ENCODE measurements around the gene HSPA12A. TPM values are rescaled to one million over a fixed set of nuclear protein-coding genes. Genes with fewer than 3 reads are reported as not detected.

HSPA12A gene
- total RNA-seq, 4 donors from 2014 or later, result 125 to 187 (median 147) TPM

DNA sequence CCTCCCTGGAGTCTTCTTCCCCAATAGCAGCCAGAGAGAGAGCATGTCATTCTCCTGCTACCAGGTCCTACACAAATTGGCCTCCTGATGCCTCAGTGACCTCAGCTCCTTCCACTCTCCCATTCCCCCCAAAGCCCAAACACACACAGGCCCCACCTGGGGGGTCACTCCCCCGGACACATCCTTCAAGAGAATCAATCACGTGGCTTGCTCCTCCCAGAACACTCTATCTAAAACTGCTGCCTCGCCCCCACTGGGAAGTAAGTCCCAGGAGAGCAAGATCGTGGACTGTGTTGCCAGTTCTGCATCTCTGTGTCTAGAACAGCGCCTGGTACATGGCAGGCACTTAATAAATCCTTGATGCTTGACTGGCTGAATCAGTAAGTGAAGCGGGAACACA is 2.5 kb upstream of the HSPA12A start:
- DNase-seq (ENCODE audit: low spot score in 2 of 2), result no peak
- H3K27me3 ChIP-seq, result peaks cover 0 to 5% of the 10 kb centered on the region in 2 donors
- H3K4me1 ChIP-seq, result peaks cover 0 to 31% (median 0%) of the 10 kb centered on the region in 4 donors
- H3K36me3 ChIP-seq, result no peaks in the 10 kb centered on the region
- no peak overlapping the region for H3K27ac ChIP-seq
- TF ChIP-seq EP300 (IDR thresholded peaks at IDR 0.05) (no peak), POLR2A (IDR thresholded peaks at IDR 0.05) (no peak)
- no peak overlapping the region for H3K4me3 ChIP-seq
- H3K9me3 ChIP-seq, result no peaks in the 10 kb centered on the region
- WGBS, 2 donors, result 89 to 90% methylated on average over 6 of the region's 6 CpGs

DNA sequence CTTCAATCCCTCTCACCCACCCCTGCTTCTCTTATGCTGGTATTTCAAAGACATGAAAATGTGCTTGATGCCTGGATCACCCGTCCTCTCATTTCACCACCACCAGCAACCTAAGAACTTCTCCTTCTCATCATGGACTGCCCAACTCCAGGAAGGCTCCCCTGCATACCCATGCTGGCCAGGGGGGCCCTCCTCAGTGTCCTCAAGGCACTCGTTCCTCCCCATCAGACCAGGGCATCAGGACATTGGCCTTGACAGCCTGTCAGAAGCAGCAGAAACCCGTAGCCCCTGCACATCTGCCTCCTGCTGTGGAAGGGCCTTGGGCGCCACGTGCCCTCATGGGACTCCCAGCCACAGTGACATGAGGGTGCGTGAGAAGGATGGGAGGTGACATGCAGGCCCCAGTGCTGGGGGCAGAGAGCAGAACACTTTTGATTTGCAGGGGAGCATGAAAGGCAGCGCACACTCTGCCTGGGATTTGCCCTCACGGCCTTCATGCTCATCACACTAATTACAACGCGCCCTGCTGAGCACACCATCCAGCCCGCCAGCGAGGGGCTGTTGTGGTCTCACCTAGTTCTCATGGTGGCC is 1.9 kb upstream of the HSPA12A start:
- 87 to 88% methylated on average over 7 to 12 of the region's 12 CpGs for WGBS, 2 donors
- Histone ChIP-seq H3K27me3 (peaks cover 0 to 5% of the 10 kb centered on the region in 2 donors), H3K4me1 (peaks cover 0 to 36% (median 3%) of the 10 kb centered on the region in 4 donors), H3K27ac (peak overlapping the region in 2 of 4 donors; percentile 96 to 99), H3K36me3 (no peaks in the 10 kb centered on the region), H3K9me3 (no peaks in the 10 kb centered on the region), H3K4me3 (no peak overlapping the region)
- no peak for TF ChIP-seq EP300 (IDR thresholded peaks at IDR 0.05)
- no peak for TF ChIP-seq POLR2A (IDR thresholded peaks at IDR 0.05)
- no peak for TF ChIP-seq CTCF (IDR thresholded peaks at IDR 0.05)
- no peak for DNase-seq (ENCODE audit: low spot score in 2 of 2)

DNA sequence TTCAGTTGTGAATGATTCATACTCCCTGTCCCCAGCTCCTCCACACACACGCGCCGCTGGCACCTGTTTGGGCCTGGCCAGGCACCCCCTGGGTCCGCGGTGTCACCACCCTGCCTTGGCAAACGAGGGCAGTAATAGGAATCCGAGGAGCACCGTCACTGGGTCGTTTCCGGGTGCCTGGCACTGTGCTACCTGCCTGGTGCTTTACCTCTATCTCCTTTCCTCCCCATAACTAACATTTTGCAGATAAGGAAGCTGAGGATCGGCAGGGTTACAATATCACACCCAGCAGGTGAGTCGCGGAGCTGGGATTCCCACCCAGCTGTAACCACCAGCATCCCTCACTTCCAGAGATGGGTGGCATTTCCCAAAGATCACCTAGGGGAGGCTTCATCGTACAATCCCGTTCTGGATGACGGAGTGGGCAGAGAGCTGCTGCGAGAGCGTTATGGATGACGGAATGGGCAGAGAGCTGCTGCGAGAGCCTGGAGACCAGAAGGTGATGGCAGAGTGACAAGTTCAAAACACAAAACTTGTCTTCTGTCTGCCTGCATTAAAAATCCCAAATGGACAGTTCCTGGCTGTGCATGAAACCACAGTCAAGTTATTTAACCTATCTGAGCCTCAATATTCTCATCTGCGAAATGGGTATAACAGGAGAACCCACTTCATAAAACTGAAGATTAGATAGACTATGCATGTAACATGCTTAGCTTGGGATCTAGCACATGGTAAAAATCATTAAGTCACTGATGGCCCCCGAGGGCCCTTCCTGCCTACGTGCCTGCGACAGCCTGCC is 1.1 kb upstream of the HSPA12A start:
- DNase-seq (ENCODE audit: low spot score in 2 of 2), result no peak
- H3K27ac ChIP-seq, result peak overlapping the region; percentile 80 to 99 (median 94)
- H3K4me3 ChIP-seq, result peak overlapping the region; percentile 64 to 85 (median 78)
- peaks cover 0 to 5% of the 10 kb centered on the region in 2 donors for H3K27me3 ChIP-seq
- H3K4me1 ChIP-seq, result peaks cover 0 to 41% (median 5%) of the 10 kb centered on the region in 4 donors
- peak in 1 of 2 donors; percentile 23 for TF ChIP-seq POLR2A (IDR thresholded peaks at IDR 0.05)
- TF ChIP-seq EP300 (IDR thresholded peaks at IDR 0.05), result peak in 1 of 2 donors; percentile 23
- TF ChIP-seq CTCF (IDR thresholded peaks at IDR 0.05), result no peak
- H3K36me3 ChIP-seq, result no peaks in the 10 kb centered on the region
- H3K9me3 ChIP-seq, result no peaks in the 10 kb centered on the region
- WGBS, 2 donors, result 42 to 50% methylated on average over 21 to 24 of the region's 24 CpGs

GRCh38 chr10:116741391-116742351 is 695 bp downstream of the HSPA12A start:
- no peaks in the 10 kb centered on the region for H3K9me3 ChIP-seq
- TF ChIP-seq CTCF (IDR thresholded peaks at IDR 0.05) (peak in 1 of 5 experiments; percentile 26), POLR2A (IDR thresholded peaks at IDR 0.05) (no peak)
- peaks cover 0 to 5% of the 10 kb centered on the region in 2 donors for H3K27me3 ChIP-seq
- no peaks in the 10 kb centered on the region for H3K36me3 ChIP-seq
- H3K27ac ChIP-seq, result peak overlapping the region; percentile 80 to 96 (median 90)
- H3K4me3 ChIP-seq, result peak overlapping the region; percentile 61 to 85 (median 80)
- H3K4me1 ChIP-seq, result peaks cover 0 to 50% (median 12%) of the 10 kb centered on the region in 4 donors
- DNase-seq (ENCODE audit: low spot score in 2 of 2), result no peak
- WGBS, 2 donors, result 0% methylated on average over 34 to 56 of the region's 93 CpGs

- WGBS, 2 donors, result 15 to 19% methylated on average over 7 to 12 of the region's 13 CpGs
- TF ChIP-seq EP300 (IDR thresholded peaks at IDR 0.05), result peak in 1 of 2 donors; percentile 68
- no peak for TF ChIP-seq POLR2A (IDR thresholded peaks at IDR 0.05)
- peak overlapping the region; percentile 61 to 85 (median 80) for H3K4me3 ChIP-seq
- H3K4me1 ChIP-seq, result peaks cover 0 to 57% (median 15%) of the 10 kb centered on the region in 4 donors
- H3K9me3 ChIP-seq, result no peaks in the 10 kb centered on the region
- H3K27me3 ChIP-seq, result peaks cover 0 to 5% of the 10 kb centered on the region in 2 donors
- peak overlapping the region; percentile 80 to 96 (median 90) for H3K27ac ChIP-seq
- no peak for DNase-seq (ENCODE audit: low spot score in 2 of 2)
- H3K36me3 ChIP-seq, result no peaks in the 10 kb centered on the region
These were observed 1.4 kb downstream of the HSPA12A start for GRCh38 chr10:116740971-116741370.
